ENCODE data around the gene STOML2.
A peak's percentile ranks its signal among the peaks of the same experiment; 100 is the strongest.

The STOML2 gene

GRCh38 chr9:35103660-35104191 is 795 bp upstream of the STOML2 start:
- peak overlapping the region; percentile 96 to 98 for H3K27ac Mint-ChIP-seq
- H3K4me3 Mint-ChIP-seq, result peak overlapping the region; percentile 87 to 90
- H3K36me3 Mint-ChIP-seq (ENCODE audit: insufficient read depth), result peaks cover 44% of the 10 kb centered on the region
- H3K27me3 Mint-ChIP-seq, result no peaks in the 10 kb centered on the region
- DNase-seq (no peak), ATAC-seq (replicated peaks) (no peak)
- H3K4me1 Mint-ChIP-seq (ENCODE audit: low read depth in 2 of 2), result peaks cover 26 to 30% of the 10 kb centered on the region in 2 donors
- no peaks in the 10 kb centered on the region for H3K9me3 Mint-ChIP-seq

- Mint-ChIP-seq H3K27ac (peak overlapping the region; percentile 96 to 98), H3K4me3 (peak overlapping the region; percentile 87 to 90), H3K4me1 (ENCODE audit: low read depth in 2 of 2) (peaks cover 26 to 31% of the 10 kb centered on the region in 2 donors), H3K36me3 (ENCODE audit: insufficient read depth) (peaks cover 38% of the 10 kb centered on the region), H3K9me3 (no peaks in the 10 kb centered on the region), H3K27me3 (no peaks in the 10 kb centered on the region)
- ATAC-seq (replicated peaks) (peak; percentile 16), DNase-seq (no peak)
Observed at GRCh38 chr9:35102465-35102768, 514 bp downstream of the STOML2 start.

- Mint-ChIP-seq H3K4me1 (ENCODE audit: low read depth in 2 of 2) (peaks cover 36 to 39% of the 10 kb centered on the region in 2 donors), H3K4me3 (peak overlapping the region; percentile 19 to 84), H3K36me3 (ENCODE audit: insufficient read depth) (peaks cover 38% of the 10 kb centered on the region), H3K27ac (no peak overlapping the region), H3K27me3 (no peaks in the 10 kb centered on the region), H3K9me3 (no peaks in the 10 kb centered on the region)
- ATAC-seq (replicated peaks) (no peak), DNase-seq (no peak)
Observed at GRCh38 chr9:35097573-35097972, 5.4 kb downstream of the STOML2 start.

GRCh38 chr9:35096035-35096849 is 6.7 kb downstream of the STOML2 start, which contains the start of gene PIGO:
TSS of gene PIGO (minus strand) at chr9:35096591. CDS start at chr9:35095565, 1,026 bp downstream.
- peak; percentile 91 for ATAC-seq (replicated peaks)
- peak; percentile 86 to 87 (median 86) for DNase-seq
- Mint-ChIP-seq H3K27me3 (no peaks in the 10 kb centered on the region), H3K36me3 (ENCODE audit: insufficient read depth) (peaks cover 38% of the 10 kb centered on the region), H3K9me3 (no peaks in the 10 kb centered on the region), H3K27ac (peak within 1 kb of the TSS; percentile 93 to 97), H3K4me1 (ENCODE audit: low read depth in 2 of 2) (peaks cover 23 to 28% of the 10 kb centered on the region in 2 donors), H3K4me3 (peak within 1 kb of the TSS; percentile 84)

GRCh38 chr9:35091536-35091935 is 11.4 kb downstream of the STOML2 start:
- H3K36me3 Mint-ChIP-seq (ENCODE audit: insufficient read depth), result peaks cover 37% of the 10 kb centered on the region
- DNase-seq (no peak), ATAC-seq (replicated peaks) (no peak)
- H3K4me3 Mint-ChIP-seq, result no peak overlapping the region
- H3K27me3 Mint-ChIP-seq, result no peaks in the 10 kb centered on the region
- H3K4me1 Mint-ChIP-seq (ENCODE audit: low read depth in 2 of 2), result peaks cover 18 to 19% of the 10 kb centered on the region in 2 donors
- no peaks in the 10 kb centered on the region for H3K9me3 Mint-ChIP-seq
- no peak overlapping the region for H3K27ac Mint-ChIP-seq

GRCh38 chr9:35089434-35089833 is 13.5 kb downstream of the STOML2 start:
- H3K4me1 Mint-ChIP-seq (ENCODE audit: low read depth in 2 of 2), result peaks cover 2 to 13% of the 10 kb centered on the region in 2 donors

GRCh38 chr9:35085078-35085477 is 17.9 kb downstream of the STOML2 start:
- peaks cover 15% of the 10 kb centered on the region for H3K36me3 Mint-ChIP-seq (ENCODE audit: insufficient read depth)
- H3K27me3 Mint-ChIP-seq, result no peaks in the 10 kb centered on the region
- ATAC-seq (replicated peaks) (peak; percentile 82), DNase-seq (no peak)
- no peak overlapping the region for H3K4me3 Mint-ChIP-seq
- H3K4me1 Mint-ChIP-seq (ENCODE audit: low read depth in 2 of 2), result peaks cover 3 to 14% of the 10 kb centered on the region in 2 donors
- H3K27ac Mint-ChIP-seq, result no peak overlapping the region
- no peaks in the 10 kb centered on the region for H3K9me3 Mint-ChIP-seq

More at GRCh38 chr9:35089434-35089833, 13.5 kb downstream of the STOML2 start:
- DNase-seq (no peak), ATAC-seq (replicated peaks) (no peak)
- Mint-ChIP-seq H3K36me3 (ENCODE audit: insufficient read depth) (peaks cover 25% of the 10 kb centered on the region), H3K9me3 (no peaks in the 10 kb centered on the region), H3K4me3 (no peak overlapping the region), H3K27ac (no peak overlapping the region), H3K27me3 (no peaks in the 10 kb centered on the region)

GRCh38 chr9:35079426-35080341 is 23.2 kb downstream of the STOML2 start, which contains the start of gene FANCG:
TSS of gene FANCG (minus strand) at chr9:35079942. CDS start at chr9:35079524, 418 bp downstream.
- peaks cover 17 to 23% of the 10 kb centered on the region in 2 donors for H3K4me1 Mint-ChIP-seq (ENCODE audit: low read depth in 2 of 2)

GRCh38 chr9:35079041-35079425 is 23.9 kb downstream of the STOML2 start:
- Mint-ChIP-seq H3K27ac (peak overlapping the region; percentile 55 to 89), H3K4me3 (peak overlapping the region; percentile 90 to 98), H3K9me3 (no peaks in the 10 kb centered on the region), H3K27me3 (no peaks in the 10 kb centered on the region), H3K36me3 (ENCODE audit: insufficient read depth) (peaks cover 16% of the 10 kb centered on the region), H3K4me1 (ENCODE audit: low read depth in 2 of 2) (peaks cover 17 to 22% of the 10 kb centered on the region in 2 donors)
- ATAC-seq (replicated peaks) (no peak), DNase-seq (no peak)

More at GRCh38 chr9:35079426-35080341, 23.2 kb downstream of the STOML2 start, which contains the start of gene FANCG:
- Mint-ChIP-seq H3K27me3 (no peaks in the 10 kb centered on the region), H3K9me3 (no peaks in the 10 kb centered on the region), H3K27ac (peak within 1 kb of the TSS; percentile 55 to 89), H3K36me3 (ENCODE audit: insufficient read depth) (peaks cover 14% of the 10 kb centered on the region), H3K4me3 (peak within 1 kb of the TSS; percentile 90 to 98)
- DNase-seq (peak; percentile 59 to 67 (median 64)), ATAC-seq (replicated peaks) (peak; percentile 94)

GRCh38 chr9:35078066-35078465 is 24.9 kb downstream of the STOML2 start:
- H3K4me1 Mint-ChIP-seq (ENCODE audit: low read depth in 2 of 2), result peaks cover 18 to 23% of the 10 kb centered on the region in 2 donors
- peak overlapping the region; percentile 90 to 98 for H3K4me3 Mint-ChIP-seq
- H3K27me3 Mint-ChIP-seq, result no peaks in the 10 kb centered on the region
- peaks cover 16% of the 10 kb centered on the region for H3K36me3 Mint-ChIP-seq (ENCODE audit: insufficient read depth)
- DNase-seq (no peak), ATAC-seq (replicated peaks) (no peak)
- H3K9me3 Mint-ChIP-seq, result no peaks in the 10 kb centered on the region
- H3K27ac Mint-ChIP-seq, result peak overlapping the region in 1 of 2 donors; percentile 57

- peaks cover 21 to 28% of the 10 kb centered on the region in 2 donors for H3K4me1 Mint-ChIP-seq (ENCODE audit: low read depth in 2 of 2)
- H3K4me3 Mint-ChIP-seq, result no peak overlapping the region
- ATAC-seq (replicated peaks), result no peak
- H3K27ac Mint-ChIP-seq, result no peak overlapping the region
- no peak for DNase-seq
- H3K36me3 Mint-ChIP-seq (ENCODE audit: insufficient read depth), result peaks cover 23% of the 10 kb centered on the region
- H3K27me3 Mint-ChIP-seq, result no peaks in the 10 kb centered on the region
- H3K9me3 Mint-ChIP-seq, result no peaks in the 10 kb centered on the region
Observed at GRCh38 chr9:35076848-35077247, 26.1 kb downstream of the STOML2 start.

- no peaks in the 10 kb centered on the region for H3K27me3 Mint-ChIP-seq
- no peaks in the 10 kb centered on the region for H3K9me3 Mint-ChIP-seq
- peaks cover 31% of the 10 kb centered on the region for H3K36me3 Mint-ChIP-seq (ENCODE audit: insufficient read depth)
Observed at GRCh38 chr9:35075358-35075757, 27.6 kb downstream of the STOML2 start.

GRCh38 chr9:35074791-35075190 is 28.1 kb downstream of the STOML2 start:
- ATAC-seq (replicated peaks) (no peak), DNase-seq (no peak)
- Mint-ChIP-seq H3K4me1 (ENCODE audit: low read depth in 2 of 2) (peaks cover 33 to 40% of the 10 kb centered on the region in 2 donors), H3K4me3 (no peak overlapping the region), H3K27ac (no peak overlapping the region), H3K27me3 (no peaks in the 10 kb centered on the region), H3K36me3 (ENCODE audit: insufficient read depth) (peaks cover 31% of the 10 kb centered on the region), H3K9me3 (no peaks in the 10 kb centered on the region)

More at GRCh38 chr9:35075358-35075757, 27.6 kb downstream of the STOML2 start:
- H3K27ac Mint-ChIP-seq, result no peak overlapping the region
- DNase-seq (no peak), ATAC-seq (replicated peaks) (no peak)
- peaks cover 33 to 40% of the 10 kb centered on the region in 2 donors for H3K4me1 Mint-ChIP-seq (ENCODE audit: low read depth in 2 of 2)
- no peak overlapping the region for H3K4me3 Mint-ChIP-seq
